Liver (tissue), 9 donors: ENCODE measurements around the gene VAC14. TPM values are rescaled to one million over a fixed set of nuclear protein-coding genes. Genes with fewer than 3 reads are reported as not detected.
A peak's percentile ranks its signal among the peaks of the same experiment; 100 is the strongest.

Source experiments
- DNase-seq: peaks from one replicate; pipeline ENCODE4 v3.0.0-alpha.2; 2017; ENCODE audit warnings: low spot score
- H3K27ac ChIP-seq, 2 donors: one replicate each; pipeline ENCODE4 v1.7.0; 2013; ENCODE audit warnings: inconsistent platforms in 2 of 2, low read length in 2 of 2, control low read depth in 1 of 2, low read depth in 1 of 2, mild to moderate bottlenecking in 1 of 2
- H3K27me3 ChIP-seq, 4 donors: one replicate each; pipeline versions ENCODE4 v1.6.1 to v1.7.0; 2013; ENCODE audit warnings: low read length in 3 of 4, inconsistent platforms in 1 of 4, mild to moderate bottlenecking in 1 of 4, moderate library complexity in 1 of 4; ENCODE audit not compliant: control insufficient read depth in 4 of 4, insufficient read depth in 4 of 4
- H3K36me3 ChIP-seq, 4 donors: one replicate each; pipeline versions ENCODE4 v1.6.1 to v1.7.0; 2013; ENCODE audit warnings: low read length in 3 of 4, mild to moderate bottlenecking in 3 of 4, low read depth in 1 of 4, moderate library complexity in 1 of 4; ENCODE audit not compliant: control insufficient read depth in 4 of 4, insufficient read depth in 3 of 4
- H3K4me1 ChIP-seq, 4 donors: one replicate each; pipeline versions ENCODE4 v1.6.1 to v1.7.0; 2013; ENCODE audit warnings: low read length in 3 of 4, mild to moderate bottlenecking in 3 of 4, moderate library complexity in 1 of 4; ENCODE audit not compliant: control insufficient read depth in 4 of 4, insufficient read depth in 4 of 4
- H3K4me3 ChIP-seq, 3 donors: one replicate each; pipeline versions ENCODE4 v1.6.1 to v1.7.0; 2013; ENCODE audit warnings: low read length in 3 of 3, control low read depth in 1 of 3, low read depth in 1 of 3, mild to moderate bottlenecking in 1 of 3
- H3K9ac ChIP-seq, 2 donors: one replicate each; pipeline ENCODE4 v1.7.0; 2013; ENCODE audit warnings: low read length in 2 of 2, mild to moderate bottlenecking in 2 of 2, moderate library complexity in 2 of 2, control low read depth in 1 of 2, low read depth in 1 of 2
- H3K9me3 ChIP-seq, 4 donors: one replicate each; pipeline versions ENCODE4 v1.6.1 to v1.7.0; 2013; ENCODE audit warnings: low read length in 3 of 4; ENCODE audit not compliant: control insufficient read depth in 4 of 4
- ATF3 ChIP-seq: IDR thresholded peaks from 2 replicates; pipeline ENCODE4 v1.6.1; 2016; ENCODE audit warnings: antibody characterized with exemption
- CTCF ChIP-seq: fragments of 150-350 bp; IDR thresholded peaks from 2 replicates; pipeline ENCODE4 v1.5.1; 2017; ENCODE audit warnings: improper control_type of control experiment, low read depth, low read length; ENCODE audit not compliant: missing input control
- EGR1 ChIP-seq, 2 donors: IDR thresholded peaks; 2 replicates each; pipeline ENCODE4 v1.6.1; 2016 to 2018; ENCODE audit warnings: antibody characterized with exemption in 2 of 2, low read depth in 2 of 2
- FOXA1 ChIP-seq: IDR thresholded peaks from 2 replicates; pipeline ENCODE4 v1.6.1; 2016; ENCODE audit warnings: antibody characterized with exemption
- FOXA2 ChIP-seq: IDR thresholded peaks from 2 replicates; pipeline ENCODE4 v1.6.1; 2016; ENCODE audit warnings: antibody characterized with exemption
- GABPA ChIP-seq, 2 donors: IDR thresholded peaks in 1 of 2; conservative IDR thresholded peaks in 1 of 2; 2 replicates each; pipeline ENCODE4 v1.6.1; 2016; ENCODE audit warnings: antibody characterized with exemption in 2 of 2, mild to moderate bottlenecking in 1 of 2, moderate library complexity in 1 of 2
- HNF4A ChIP-seq, 2 donors: conservative IDR thresholded peaks; 2 replicates each; pipeline ENCODE4 v1.6.1; 2016; ENCODE audit warnings: antibody characterized with exemption in 2 of 2, mild to moderate bottlenecking in 2 of 2
- JUND ChIP-seq, 2 donors: IDR thresholded peaks; 2 replicates each; pipeline ENCODE4 v1.6.1; 2016; ENCODE audit warnings: antibody characterized with exemption in 2 of 2
- MAX ChIP-seq: IDR thresholded peaks from 2 replicates; pipeline ENCODE4 v1.6.1; 2016; ENCODE audit warnings: antibody characterized with exemption
- NR2F2 ChIP-seq: IDR thresholded peaks from 2 replicates; pipeline ENCODE4 v1.6.1; 2016; ENCODE audit warnings: antibody characterized with exemption
- RAD21 ChIP-seq, 2 donors: IDR thresholded peaks; 2 replicates each; pipeline ENCODE4 v1.6.1; 2016; ENCODE audit warnings: antibody characterized with exemption in 2 of 2, mild to moderate bottlenecking in 2 of 2
- RXRA ChIP-seq, 2 donors: IDR thresholded peaks; 2 replicates each; pipeline ENCODE4 v1.6.1; 2017 to 2018; ENCODE audit warnings: antibody characterized with exemption in 2 of 2, mild to moderate bottlenecking in 1 of 2
- SP1 ChIP-seq: IDR thresholded peaks from 2 replicates; pipeline ENCODE4 v1.6.1; 2018; ENCODE audit warnings: antibody characterized with exemption, mild to moderate bottlenecking
- TAF1 ChIP-seq: conservative IDR thresholded peaks from 2 replicates; pipeline ENCODE4 v1.6.1; 2016; ENCODE audit warnings: antibody characterized with exemption, mild to moderate bottlenecking
- YY1 ChIP-seq: IDR thresholded peaks from 2 replicates; pipeline ENCODE4 v1.6.1; 2016; ENCODE audit warnings: antibody characterized with exemption, mild to moderate bottlenecking
- ZBTB33 ChIP-seq: IDR thresholded peaks from 2 replicates; pipeline ENCODE4 v1.6.1; 2016; ENCODE audit warnings: antibody characterized with exemption
- WGBS: extraction: QIAGEN DNeasy Blood & Tissue Kit; methylation state at CpG from one replicate; pipeline ENCODE4 v1.1.7; 2013; 5-methylcytosine and 5-hydroxymethylcytosine counted together
- polyA plus RNA-seq, 2 donors: library from polyadenylated mRNA; stranded (reverse) in 1 of 2; unstranded in 1 of 2; fragments of 200-250 nt in 1 of 2; fragments of >200 nt in 1 of 2; fragmentation: Nextera tagmentation in 1 of 2; extraction: Ambion mirVana in 1 of 2; gene quantifications; one replicate each; pipeline versions ENCODE4 v1.2.1 to v1.2.3, GENCODE V29; 2013 to 2015
- total RNA-seq, 2 donors: library from RNA; depleted of rRNA; stranded (reverse); fragments of >200 nt; gene quantifications; one replicate each; pipeline ENCODE4 v1.2.3, GENCODE V29; 2014
- donor health status: healthy.
- donor health status: healthy.
- donor health status: healthy.
- donor health status: healthy.
- donor health status: healthy.

The VAC14 gene
- total and polyA plus RNA-seq, 4 donors: 16.7 to 29.8 (median 20.5) TPM

- peaks cover 11 to 40% (median 27%) of the 10 kb centered on the region in 4 donors for H3K4me1 ChIP-seq
Measured at GRCh38 chr16:70703041-70703834, 97.7 kb downstream of the VAC14 start.

DNA sequence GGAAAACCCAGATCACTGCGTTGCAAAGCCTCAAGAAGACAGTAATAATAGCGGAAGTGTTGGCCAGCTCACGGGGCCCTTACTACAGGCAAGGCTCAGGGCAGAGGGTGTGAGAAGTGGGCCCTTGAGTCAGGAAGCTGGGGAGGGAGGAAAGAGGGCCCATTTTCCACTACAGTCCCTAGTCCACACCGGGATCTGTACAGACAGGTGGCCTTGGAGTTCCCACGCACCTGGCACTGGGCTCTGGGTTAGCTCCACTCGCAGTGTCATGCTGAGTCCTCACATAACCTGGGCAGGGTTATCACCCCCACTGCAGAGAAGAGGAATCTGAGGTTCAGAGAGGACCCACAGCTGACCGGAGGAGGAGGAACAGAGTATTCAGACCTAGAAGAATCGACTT, 98.3 kb downstream of the VAC14 start:
- peaks cover 11 to 40% (median 27%) of the 10 kb centered on the region in 4 donors for H3K4me1 ChIP-seq
- peaks cover 0 to 2% (median 0%) of the 10 kb centered on the region in 4 donors for H3K36me3 ChIP-seq
- peak overlapping the region; percentile 66 to 70 for H3K27ac ChIP-seq
- 69% methylated on average over 8 of the region's 8 CpGs for WGBS
- H3K27me3 ChIP-seq: no peaks in the 10 kb centered on the region
- H3K9ac ChIP-seq: peak overlapping the region in 1 of 2 donors; percentile 28
- DNase-seq: no peak
- TF ChIP-seq MAX (peak; percentile 20), HNF4A (conservative IDR thresholded peaks at IDR 0.05) (peak in 1 of 2 donors; percentile 33), FOXA2 (no peak), RXRA (IDR thresholded peaks at IDR 0.05) (peak; percentile 43 to 74)
- H3K9me3 ChIP-seq: no peaks in the 10 kb centered on the region
- no peak overlapping the region for H3K4me3 ChIP-seq

More at GRCh38 chr16:70703041-70703834, 97.7 kb downstream of the VAC14 start:
- H3K36me3 ChIP-seq: peaks cover 0 to 2% (median 0%) of the 10 kb centered on the region in 4 donors
- H3K27ac ChIP-seq: peak overlapping the region; percentile 66 to 70
- no peaks in the 10 kb centered on the region for H3K9me3 ChIP-seq
- 65% methylated on average over 16 of the region's 16 CpGs for WGBS
- no peaks in the 10 kb centered on the region for H3K27me3 ChIP-seq
- H3K9ac ChIP-seq: peak overlapping the region in 1 of 2 donors; percentile 28
- DNase-seq: no peak
- H3K4me3 ChIP-seq: no peak overlapping the region
- TF ChIP-seq FOXA1 (no peak), RAD21 (IDR thresholded peaks at IDR 0.05) (peak in 1 of 2 donors; percentile 52), CTCF (peak; percentile 16), ZBTB33 (no peak)

GRCh38 chr16:70701998-70702397, 99.0 kb downstream of the VAC14 start:
- Histone ChIP-seq H3K4me1 (peaks cover 11 to 40% (median 27%) of the 10 kb centered on the region in 4 donors), H3K9me3 (no peaks in the 10 kb centered on the region), H3K27me3 (no peaks in the 10 kb centered on the region), H3K27ac (peak overlapping the region in 1 of 2 donors; percentile 66), H3K9ac (no peak overlapping the region), H3K4me3 (no peak overlapping the region), H3K36me3 (peaks cover 0 to 2% (median 0%) of the 10 kb centered on the region in 4 donors)
- WGBS: 76% methylated on average over 8 of the region's 8 CpGs
- DNase-seq: no peak
- TF ChIP-seq ZBTB33 (no peak), NR2F2 (no peak), FOXA1 (no peak), CTCF (no peak), HNF4A (conservative IDR thresholded peaks at IDR 0.05) (peak; percentile 6 to 25), FOXA2 (peak; percentile 19), SP1 (no peak), EGR1 (IDR thresholded peaks at IDR 0.05; ENCODE audit: low read depth in 2 of 2) (no peak), RXRA (IDR thresholded peaks at IDR 0.05) (peak in 1 of 2 donors; percentile 45), MAX (peak; percentile 8), GABPA (IDR thresholded peaks at IDR 0.05 in 1 of 2, conservative IDR thresholded peaks at IDR 0.05 in 1 of 2) (no peak), YY1 (no peak), ATF3 (no peak), TAF1 (no peak), JUND (IDR thresholded peaks at IDR 0.05) (no peak)
